ENCODE results near the gene RNLS.
A peak's percentile ranks its signal among the peaks of the same experiment; 100 is the strongest.

Gene RNLS

DNA sequence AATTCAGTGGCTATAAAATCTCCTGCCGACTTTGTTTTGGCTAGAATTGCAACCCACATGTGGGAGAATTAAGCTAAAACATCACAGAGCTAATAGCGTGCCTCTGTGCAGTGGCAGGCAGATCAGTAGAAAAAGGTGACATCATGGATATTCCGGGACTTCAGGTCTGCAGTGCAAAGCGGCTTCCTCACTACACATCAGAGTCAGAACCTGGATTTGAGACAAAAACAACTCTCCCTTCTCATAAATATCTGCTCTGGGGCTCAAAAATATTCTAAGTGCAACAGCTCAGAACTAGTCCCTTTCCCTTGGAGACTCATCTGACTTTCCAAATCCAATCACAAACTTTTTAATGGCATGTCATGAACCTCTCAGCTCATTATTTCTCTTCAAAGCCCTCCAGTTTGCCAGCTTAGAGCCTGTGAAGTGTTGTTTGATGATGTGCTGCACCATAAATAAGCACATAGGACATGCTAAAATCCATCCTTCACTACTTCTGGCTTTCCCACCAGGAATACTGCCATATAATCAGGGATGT lies 337.1 kb downstream of the RNLS start:
- DNase-seq: no peak

GRCh38 chr10:88244781-88245625 lies 338.1 kb downstream of the RNLS start:
- DNase-seq: no peak

- no peak for DNase-seq
These were observed 339.0 kb downstream of the RNLS start for GRCh38 chr10:88243836-88244730.

DNA sequence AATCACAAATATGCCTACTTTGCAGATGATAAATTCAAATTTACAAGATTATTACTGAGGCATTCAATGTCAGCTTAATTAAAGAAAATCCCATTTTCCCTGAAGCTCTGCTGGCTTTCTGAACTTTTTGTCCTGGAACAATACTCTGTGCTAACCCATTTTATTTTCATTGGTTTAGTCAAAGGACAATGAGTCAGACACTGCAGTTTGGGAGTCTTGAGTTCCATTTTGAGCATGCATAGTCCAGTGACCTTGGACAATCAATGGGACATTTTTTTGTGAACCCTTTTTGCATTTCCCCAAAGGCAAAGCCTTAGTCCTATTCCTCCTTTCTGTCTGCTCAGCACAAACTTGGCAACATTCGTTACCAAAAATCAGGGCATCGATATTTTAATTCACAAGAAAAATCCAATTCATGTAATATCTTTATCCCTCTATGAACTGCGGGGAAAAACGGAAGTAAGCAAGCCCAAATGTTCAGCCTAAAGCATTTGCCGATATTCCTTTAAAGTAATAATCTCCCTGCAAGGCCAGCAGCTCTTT lies 339.8 kb downstream of the RNLS start:
- no peak for DNase-seq

GRCh38 chr10:88241501-88241900 lies 341.6 kb downstream of the RNLS start:
- no peak for DNase-seq

- DNase-seq: no peak
These were observed 343.9 kb downstream of the RNLS start for GRCh38 chr10:88239212-88239611.

- DNase-seq: no peak
These were observed 344.6 kb downstream of the RNLS start for GRCh38 chr10:88238615-88238914.

DNA sequence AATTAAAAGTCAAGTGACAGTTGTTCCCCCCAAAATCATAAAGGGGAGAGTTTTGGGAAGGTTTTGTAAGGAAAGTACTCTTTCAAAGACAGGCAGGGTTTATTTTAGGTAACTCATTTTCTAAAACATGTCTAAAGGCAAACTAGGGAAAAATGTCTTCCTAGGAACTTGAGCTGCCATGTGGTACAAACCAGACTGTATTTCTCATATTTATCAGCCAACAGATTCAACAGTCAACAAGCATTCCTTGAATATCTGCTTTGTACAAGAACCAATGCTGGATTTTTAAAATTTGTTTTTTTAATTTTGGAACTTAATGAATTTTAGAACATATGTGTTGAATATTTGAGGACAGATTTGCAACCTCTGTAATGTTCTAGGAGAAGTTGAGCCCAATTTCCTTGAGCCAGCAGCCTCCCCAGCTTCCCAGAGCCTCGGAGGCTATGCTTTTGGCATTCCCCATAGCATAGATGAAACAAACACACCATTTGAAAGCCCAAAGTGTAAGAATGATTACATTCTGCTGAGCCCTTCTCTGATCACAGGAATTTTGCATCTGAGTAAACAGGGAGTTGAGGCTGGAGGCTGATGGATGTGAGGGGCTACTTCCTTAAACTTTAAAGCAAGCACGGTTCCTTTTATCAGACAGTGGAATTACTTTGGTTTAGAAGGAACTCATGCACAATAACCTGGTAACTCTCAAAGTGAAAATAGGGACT lies 345.1 kb downstream of the RNLS start:
- no peak for DNase-seq

DNA sequence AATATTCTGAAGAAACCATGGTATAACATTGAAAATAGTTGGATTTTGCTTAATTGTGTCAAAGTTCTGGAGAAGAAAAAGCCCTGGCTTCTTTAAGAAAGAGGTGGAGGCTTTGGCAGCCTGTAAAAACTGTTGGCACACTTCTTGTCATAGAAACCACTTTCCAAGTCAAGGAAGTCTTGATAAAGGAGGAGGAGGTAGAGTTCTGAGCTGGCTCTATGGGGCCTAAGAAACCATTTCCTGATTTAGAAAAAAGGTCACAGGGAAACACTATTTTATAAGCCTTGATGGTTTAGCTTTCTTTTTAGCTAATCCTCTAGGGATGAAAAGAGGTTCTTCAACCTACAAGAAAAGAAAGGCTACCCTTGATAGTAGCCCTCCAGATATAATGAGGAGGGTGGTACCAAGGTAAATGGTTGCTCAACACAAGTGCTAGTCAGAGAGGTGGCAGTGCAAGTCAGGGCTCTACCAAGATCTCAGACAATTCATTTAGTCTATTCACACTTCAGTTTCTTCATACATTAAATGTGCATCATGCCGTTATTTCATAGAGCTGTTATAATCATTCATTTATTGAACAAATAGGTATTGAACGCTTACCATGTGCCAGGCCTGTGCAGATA lies 346.9 kb downstream of the RNLS start:
- DNase-seq: peak; percentile 71

DNA sequence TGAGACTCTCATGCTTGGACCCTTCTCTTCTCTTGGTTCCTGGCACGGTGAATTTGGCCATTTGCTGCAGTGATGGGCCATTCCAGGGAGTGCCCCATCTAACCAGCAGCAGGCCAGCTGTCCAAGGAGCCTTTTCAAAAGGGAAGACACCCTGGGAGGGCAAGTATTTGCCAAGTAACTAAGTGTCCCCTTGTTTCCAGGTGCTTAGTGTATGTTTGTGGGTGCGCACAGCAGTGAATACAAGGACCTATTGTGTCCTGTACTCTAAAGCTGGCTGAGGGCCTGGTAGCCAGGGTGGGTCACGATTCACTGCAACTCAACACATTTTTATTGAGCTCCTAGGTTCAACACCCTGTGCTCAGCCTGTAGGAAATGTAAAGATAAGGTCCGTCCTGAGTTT lies 348.8 kb downstream of the RNLS start:
- DNase-seq: no peak

- DNase-seq: no peak
These were observed 349.2 kb downstream of the RNLS start for GRCh38 chr10:88233870-88234269.

DNA sequence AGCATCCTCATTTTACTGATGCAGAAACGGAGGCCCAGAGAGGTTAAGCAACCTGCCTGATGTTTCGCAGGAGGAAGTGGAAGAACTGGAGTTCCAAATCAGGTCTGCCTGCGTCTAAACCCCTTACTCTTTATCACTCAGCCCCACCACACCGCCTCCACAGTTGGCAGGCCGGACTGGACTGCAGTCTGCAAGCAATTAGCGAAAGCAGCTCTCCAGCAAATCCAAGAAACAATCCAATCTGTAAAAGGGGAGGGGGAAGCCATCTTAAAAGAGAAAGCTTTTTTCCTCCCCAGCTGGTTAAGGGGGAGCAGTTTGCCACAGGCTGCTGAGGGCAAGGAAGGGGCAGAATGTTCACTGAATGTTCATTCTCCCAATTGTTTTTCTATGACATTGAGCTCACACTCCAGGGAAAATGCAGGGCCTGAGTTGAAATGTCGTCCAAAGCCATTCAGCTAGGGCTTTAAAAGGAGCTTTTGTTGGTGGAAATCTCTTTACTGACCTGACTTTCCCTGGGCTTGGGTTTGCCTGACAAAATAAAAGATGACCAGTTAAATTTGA lies 350.1 kb downstream of the RNLS start:
- DNase-seq: no peak

GRCh38 chr10:88232029-88232895 lies 350.9 kb downstream of the RNLS start:
- DNase-seq: peak; percentile 26

DNA sequence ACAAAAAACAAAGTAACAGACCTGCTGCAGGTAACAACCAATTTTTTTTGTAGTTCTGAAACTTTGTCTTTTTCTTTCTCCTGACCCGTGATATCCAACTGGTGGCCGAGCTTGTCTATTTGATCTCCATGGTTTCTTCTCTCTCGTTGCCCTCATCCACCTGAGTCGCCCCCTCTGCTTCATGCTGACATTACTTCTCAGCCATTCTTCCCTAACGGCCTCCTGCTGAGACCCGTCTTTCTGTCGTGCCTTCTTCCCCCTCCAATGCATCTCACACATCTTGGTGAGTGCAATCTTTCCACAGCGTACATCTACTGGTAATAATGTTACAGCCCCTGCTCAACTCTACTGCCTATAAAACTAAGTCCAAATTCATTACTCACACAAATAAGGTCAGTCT lies 352.9 kb downstream of the RNLS start:
- DNase-seq: no peak

GRCh38 chr10:88228130-88228529 lies 355.0 kb downstream of the RNLS start:
- no peak for DNase-seq

GRCh38 chr10:88227342-88228018 lies 355.6 kb downstream of the RNLS start:
- peak; percentile 85 for DNase-seq

- DNase-seq: no peak
These were observed 356.2 kb downstream of the RNLS start for GRCh38 chr10:88226891-88227290.

- DNase-seq: no peak
These were observed 357.0 kb downstream of the RNLS start for GRCh38 chr10:88226071-88226659.
